HG02970 (cell line): Measurements from ENCODE around the gene CENPF.
"Not testable (repeated sequence)": the region's sequence is repeated elsewhere in the genome, so short reads cannot be mapped to it uniquely, and the experiment has no call there.

Source experiments
- ATAC-seq: cut with Tn5 transposase; IDR thresholded peaks from one replicate; pipeline ENCODE4 v1.9.1; 2021; ENCODE audit warnings: mild to moderate bottlenecking, moderate library complexity, moderate number of reproducible peaks; ENCODE audit not compliant: unreplicated experiment, low FRiP score

CENPF gene

GRCh38 chr1:214650664-214651063 lies 47.7 kb downstream of the CENPF start:
- no peak for ATAC-seq

- ATAC-seq, result no peak
These were observed 54.3 kb downstream of the CENPF start for GRCh38 chr1:214657299-214657698.

GRCh38 chr1:214658175-214658574 lies 55.2 kb downstream of the CENPF start:
- ATAC-seq, result no peak

GRCh38 chr1:214658785-214659184 lies 55.8 kb downstream of the CENPF start:
- ATAC-seq, result no peak

GRCh38 chr1:214660190-214660589 lies 57.2 kb downstream of the CENPF start:
- ATAC-seq, result no peak

- ATAC-seq, result no peak
These were observed 57.9 kb downstream of the CENPF start for GRCh38 chr1:214660900-214661299.

GRCh38 chr1:214662223-214662785 lies 59.3 kb downstream of the CENPF start:
- ATAC-seq, result no peak

GRCh38 chr1:214664651-214665433 lies 61.8 kb downstream of the CENPF start:
- no peak for ATAC-seq

GRCh38 chr1:214665606-214666110 lies 62.7 kb downstream of the CENPF start:
- ATAC-seq, result no peak

GRCh38 chr1:214666674-214667073 lies 63.7 kb downstream of the CENPF start:
- no peak for ATAC-seq

- ATAC-seq, result no peak
These were observed 67.1 kb downstream of the CENPF start for GRCh38 chr1:214670098-214670497.

- ATAC-seq, result not testable (repeated sequence)
These were observed 70.0 kb downstream of the CENPF start for GRCh38 chr1:214673029-214673428.

GRCh38 chr1:214673576-214673975 lies 70.6 kb downstream of the CENPF start:
- ATAC-seq, result no peak

- not testable (repeated sequence) for ATAC-seq
These were observed 72.5 kb downstream of the CENPF start for GRCh38 chr1:214675524-214675923.

- no peak for ATAC-seq
These were observed 73.8 kb downstream of the CENPF start for GRCh38 chr1:214676747-214677146.

GRCh38 chr1:214677945-214678344 lies 75.0 kb downstream of the CENPF start:
- ATAC-seq, result no peak

- ATAC-seq, result no peak
These were observed 75.4 kb downstream of the CENPF start for GRCh38 chr1:214678386-214678785.

- ATAC-seq, result no peak
These were observed 80.6 kb downstream of the CENPF start for GRCh38 chr1:214683621-214684020.

GRCh38 chr1:214685906-214686305 lies 82.9 kb downstream of the CENPF start:
- no peak for ATAC-seq

GRCh38 chr1:214686497-214686896 lies 83.5 kb downstream of the CENPF start:
- no peak for ATAC-seq

- ATAC-seq, result no peak
These were observed 85.9 kb downstream of the CENPF start for GRCh38 chr1:214688891-214689290.

GRCh38 chr1:214694769-214695168 lies 91.8 kb downstream of the CENPF start:
- no peak for ATAC-seq
